ENCODE data around the gene GNA14. TPM values are rescaled to one million over a fixed set of nuclear protein-coding genes. Genes with fewer than 3 reads are reported as not detected.
"Not testable (repeated sequence)": the region's sequence is repeated elsewhere in the genome, so short reads cannot be mapped to it uniquely, and the experiment has no call there.

GNA14 gene
- total and polyA plus RNA-seq, 5 donors from 2014 or later, result not detected

GRCh38 chr9:77586591-77586990, 61.5 kb downstream of the GNA14 start:
- ATAC-seq (ENCODE audit: low read depth in 2 of 2) (no peak), DNase-seq (no peak)
- no peaks in the 10 kb centered on the region for H3K36me3 Mint-ChIP-seq
- Histone ChIP-seq H3K4me3 (ENCODE audit: low read depth, low read length) (no peak overlapping the region), H3K9me3 (ENCODE audit: control insufficient read depth in 2 of 2, low read length in 2 of 2) (no peaks in the 10 kb centered on the region), H3K27ac (ENCODE audit: insufficient read depth, low read length, poor library complexity, severe bottlenecking) (no peak overlapping the region), H3K27me3 (ENCODE audit: control insufficient read depth, insufficient read depth, low read length) (peaks cover 3% of the 10 kb centered on the region), H3K4me1 (ENCODE audit: control insufficient read depth, insufficient read depth, low read length, poor library complexity, severe bottlenecking) (peaks cover 3% of the 10 kb centered on the region), H3K36me3 (ENCODE audit: control insufficient read depth, insufficient read depth, low read length) (no peaks in the 10 kb centered on the region)
- peaks cover 0 to 4% (median 0%) of the 10 kb centered on the region in 7 donors for H3K9me3 Mint-ChIP-seq
- no peak overlapping the region for H3K4me3 Mint-ChIP-seq
- H3K27me3 Mint-ChIP-seq, result peaks cover 18% of the 10 kb centered on the region
- no peak overlapping the region for H3K27ac Mint-ChIP-seq
- peaks cover 0 to 6% (median 3%) of the 10 kb centered on the region in 4 donors for H3K4me1 Mint-ChIP-seq

GRCh38 chr9:77585335-77585786, 62.8 kb downstream of the GNA14 start:
- ATAC-seq (ENCODE audit: low read depth in 2 of 2) (no peak), DNase-seq (no peak)
- Histone ChIP-seq H3K4me1 (ENCODE audit: control insufficient read depth, insufficient read depth, low read length, poor library complexity, severe bottlenecking) (peaks cover 3% of the 10 kb centered on the region), H3K9me3 (ENCODE audit: control insufficient read depth in 2 of 2, low read length in 2 of 2) (no peaks in the 10 kb centered on the region), H3K4me3 (ENCODE audit: low read depth, low read length) (no peak overlapping the region), H3K27me3 (ENCODE audit: control insufficient read depth, insufficient read depth, low read length) (peaks cover 3% of the 10 kb centered on the region), H3K36me3 (ENCODE audit: control insufficient read depth, insufficient read depth, low read length) (no peaks in the 10 kb centered on the region), H3K27ac (ENCODE audit: insufficient read depth, low read length, poor library complexity, severe bottlenecking) (no peak overlapping the region)
- H3K36me3 Mint-ChIP-seq, result no peaks in the 10 kb centered on the region
- H3K9me3 Mint-ChIP-seq, result peaks cover 0 to 5% (median 2%) of the 10 kb centered on the region in 7 donors
- H3K27me3 Mint-ChIP-seq, result peaks cover 15% of the 10 kb centered on the region
- no peak overlapping the region for H3K4me3 Mint-ChIP-seq
- H3K27ac Mint-ChIP-seq, result no peak overlapping the region
- peaks cover 0 to 6% (median 3%) of the 10 kb centered on the region in 4 donors for H3K4me1 Mint-ChIP-seq

GRCh38 chr9:77584927-77585326, 63.2 kb downstream of the GNA14 start:
- ATAC-seq (ENCODE audit: low read depth in 2 of 2); H3K9me3 Mint-ChIP-seq; H3K27me3 ChIP-seq (ENCODE audit: control insufficient read depth, insufficient read depth, low read length); H3K9me3 ChIP-seq (ENCODE audit: control insufficient read depth in 2 of 2, low read length in 2 of 2); H3K4me3 ChIP-seq (ENCODE audit: low read depth, low read length); H3K36me3 ChIP-seq (ENCODE audit: control insufficient read depth, insufficient read depth, low read length); H3K36me3 Mint-ChIP-seq; H3K27ac ChIP-seq (ENCODE audit: insufficient read depth, low read length, poor library complexity, severe bottlenecking); H3K4me1 ChIP-seq (ENCODE audit: control insufficient read depth, insufficient read depth, low read length, poor library complexity, severe bottlenecking); DNase-seq; H3K4me3 Mint-ChIP-seq; H3K4me1 Mint-ChIP-seq; H3K27ac Mint-ChIP-seq: not testable (repeated sequence)
- peaks cover 15% of the 10 kb centered on the region for H3K27me3 Mint-ChIP-seq

- peaks cover 15% of the 10 kb centered on the region for H3K27me3 Mint-ChIP-seq
- no peak overlapping the region for H3K4me3 Mint-ChIP-seq
- Histone ChIP-seq H3K9me3 (ENCODE audit: control insufficient read depth in 2 of 2, low read length in 2 of 2) (no peaks in the 10 kb centered on the region), H3K4me3 (ENCODE audit: low read depth, low read length) (no peak overlapping the region), H3K27ac (ENCODE audit: insufficient read depth, low read length, poor library complexity, severe bottlenecking) (no peak overlapping the region), H3K36me3 (ENCODE audit: control insufficient read depth, insufficient read depth, low read length) (no peaks in the 10 kb centered on the region), H3K27me3 (ENCODE audit: control insufficient read depth, insufficient read depth, low read length) (peaks cover 3% of the 10 kb centered on the region), H3K4me1 (ENCODE audit: control insufficient read depth, insufficient read depth, low read length, poor library complexity, severe bottlenecking) (no peaks in the 10 kb centered on the region)
- H3K27ac Mint-ChIP-seq, result no peak overlapping the region
- DNase-seq (no peak), ATAC-seq (ENCODE audit: low read depth in 2 of 2) (no peak)
- peaks cover 0 to 3% (median under 1%) of the 10 kb centered on the region in 4 donors for H3K4me1 Mint-ChIP-seq
- no peaks in the 10 kb centered on the region for H3K36me3 Mint-ChIP-seq
- peaks cover 0 to 5% (median 0%) of the 10 kb centered on the region in 7 donors for H3K9me3 Mint-ChIP-seq
Observed at GRCh38 chr9:77582961-77583576, 65.1 kb downstream of the GNA14 start.

- Mint-ChIP-seq H3K4me3 (no peak overlapping the region), H3K27me3 (peaks cover 15% of the 10 kb centered on the region), H3K27ac (no peak overlapping the region), H3K9me3 (peaks cover 0 to 5% (median 2%) of the 10 kb centered on the region in 7 donors), H3K4me1 (no peaks in the 10 kb centered on the region), H3K36me3 (no peaks in the 10 kb centered on the region)
- Histone ChIP-seq H3K4me3 (ENCODE audit: low read depth, low read length) (no peak overlapping the region), H3K27me3 (ENCODE audit: control insufficient read depth, insufficient read depth, low read length) (peaks cover 3% of the 10 kb centered on the region), H3K9me3 (ENCODE audit: control insufficient read depth in 2 of 2, low read length in 2 of 2) (no peaks in the 10 kb centered on the region), H3K4me1 (ENCODE audit: control insufficient read depth, insufficient read depth, low read length, poor library complexity, severe bottlenecking) (no peaks in the 10 kb centered on the region), H3K27ac (ENCODE audit: insufficient read depth, low read length, poor library complexity, severe bottlenecking) (no peak overlapping the region), H3K36me3 (ENCODE audit: control insufficient read depth, insufficient read depth, low read length) (no peaks in the 10 kb centered on the region)
- ATAC-seq (ENCODE audit: low read depth in 2 of 2), result no peak
- DNase-seq, result no peak
Observed at GRCh38 chr9:77582525-77582924, 65.6 kb downstream of the GNA14 start.

- no peaks in the 10 kb centered on the region for H3K36me3 ChIP-seq (ENCODE audit: control insufficient read depth, insufficient read depth, low read length)
- H3K4me3 ChIP-seq (ENCODE audit: low read depth, low read length), result no peak overlapping the region
- H3K9me3 ChIP-seq (ENCODE audit: control insufficient read depth in 2 of 2, low read length in 2 of 2), result no peaks in the 10 kb centered on the region
- H3K4me3 Mint-ChIP-seq, result no peak overlapping the region
- H3K4me1 Mint-ChIP-seq, result no peaks in the 10 kb centered on the region
- no peaks in the 10 kb centered on the region for H3K4me1 ChIP-seq (ENCODE audit: control insufficient read depth, insufficient read depth, low read length, poor library complexity, severe bottlenecking)
- H3K27ac Mint-ChIP-seq, result no peak overlapping the region
- ATAC-seq (ENCODE audit: low read depth in 2 of 2), result no peak
- H3K9me3 Mint-ChIP-seq, result peaks cover 0 to 4% (median 2%) of the 10 kb centered on the region in 7 donors
- H3K27ac ChIP-seq (ENCODE audit: insufficient read depth, low read length, poor library complexity, severe bottlenecking), result no peak overlapping the region
- H3K36me3 Mint-ChIP-seq, result no peaks in the 10 kb centered on the region
- DNase-seq, result peak in 1 of 3 donors; percentile 14
- H3K27me3 Mint-ChIP-seq, result peaks cover 10% of the 10 kb centered on the region
- H3K27me3 ChIP-seq (ENCODE audit: control insufficient read depth, insufficient read depth, low read length), result peaks cover 2% of the 10 kb centered on the region
Observed at GRCh38 chr9:77575785-77576184, 72.3 kb downstream of the GNA14 start.

GRCh38 chr9:77569335-77569734, 78.8 kb downstream of the GNA14 start:
- H3K27me3 ChIP-seq (ENCODE audit: control insufficient read depth, insufficient read depth, low read length), result no peaks in the 10 kb centered on the region
- no peaks in the 10 kb centered on the region for H3K9me3 ChIP-seq (ENCODE audit: control insufficient read depth in 2 of 2, low read length in 2 of 2)
- H3K4me1 Mint-ChIP-seq, result no peaks in the 10 kb centered on the region
- no peak overlapping the region for H3K27ac Mint-ChIP-seq
- H3K36me3 ChIP-seq (ENCODE audit: control insufficient read depth, insufficient read depth, low read length), result no peaks in the 10 kb centered on the region
- peaks cover 0 to 4% (median 0%) of the 10 kb centered on the region in 7 donors for H3K9me3 Mint-ChIP-seq
- no peak for DNase-seq
- H3K36me3 Mint-ChIP-seq, result no peaks in the 10 kb centered on the region
- H3K4me3 ChIP-seq (ENCODE audit: low read depth, low read length), result no peak overlapping the region
- H3K4me1 ChIP-seq (ENCODE audit: control insufficient read depth, insufficient read depth, low read length, poor library complexity, severe bottlenecking), result no peaks in the 10 kb centered on the region
- ATAC-seq (ENCODE audit: low read depth in 2 of 2), result no peak
- H3K27me3 Mint-ChIP-seq, result peaks cover 30% of the 10 kb centered on the region
- H3K4me3 Mint-ChIP-seq, result no peak overlapping the region
- no peak overlapping the region for H3K27ac ChIP-seq (ENCODE audit: insufficient read depth, low read length, poor library complexity, severe bottlenecking)

- H3K9me3 ChIP-seq (ENCODE audit: control insufficient read depth in 2 of 2, low read length in 2 of 2), result no peaks in the 10 kb centered on the region
- H3K27ac ChIP-seq (ENCODE audit: insufficient read depth, low read length, poor library complexity, severe bottlenecking), result no peak overlapping the region
- no peak overlapping the region for H3K4me3 ChIP-seq (ENCODE audit: low read depth, low read length)
- peaks cover 29% of the 10 kb centered on the region for H3K27me3 Mint-ChIP-seq
- H3K4me1 ChIP-seq (ENCODE audit: control insufficient read depth, insufficient read depth, low read length, poor library complexity, severe bottlenecking), result no peaks in the 10 kb centered on the region
- no peaks in the 10 kb centered on the region for H3K36me3 Mint-ChIP-seq
- no peak overlapping the region for H3K4me3 Mint-ChIP-seq
- no peak overlapping the region for H3K27ac Mint-ChIP-seq
- H3K27me3 ChIP-seq (ENCODE audit: control insufficient read depth, insufficient read depth, low read length), result no peaks in the 10 kb centered on the region
- H3K9me3 Mint-ChIP-seq, result peaks cover 0 to 2% (median 0%) of the 10 kb centered on the region in 7 donors
- no peaks in the 10 kb centered on the region for H3K4me1 Mint-ChIP-seq
- H3K36me3 ChIP-seq (ENCODE audit: control insufficient read depth, insufficient read depth, low read length), result no peaks in the 10 kb centered on the region
- DNase-seq (no peak), ATAC-seq (ENCODE audit: low read depth in 2 of 2) (no peak)
Observed at GRCh38 chr9:77563174-77563573, 84.9 kb downstream of the GNA14 start.
